ENCODE measurements around the gene ZFHX3.

ZFHX3 gene

DNA sequence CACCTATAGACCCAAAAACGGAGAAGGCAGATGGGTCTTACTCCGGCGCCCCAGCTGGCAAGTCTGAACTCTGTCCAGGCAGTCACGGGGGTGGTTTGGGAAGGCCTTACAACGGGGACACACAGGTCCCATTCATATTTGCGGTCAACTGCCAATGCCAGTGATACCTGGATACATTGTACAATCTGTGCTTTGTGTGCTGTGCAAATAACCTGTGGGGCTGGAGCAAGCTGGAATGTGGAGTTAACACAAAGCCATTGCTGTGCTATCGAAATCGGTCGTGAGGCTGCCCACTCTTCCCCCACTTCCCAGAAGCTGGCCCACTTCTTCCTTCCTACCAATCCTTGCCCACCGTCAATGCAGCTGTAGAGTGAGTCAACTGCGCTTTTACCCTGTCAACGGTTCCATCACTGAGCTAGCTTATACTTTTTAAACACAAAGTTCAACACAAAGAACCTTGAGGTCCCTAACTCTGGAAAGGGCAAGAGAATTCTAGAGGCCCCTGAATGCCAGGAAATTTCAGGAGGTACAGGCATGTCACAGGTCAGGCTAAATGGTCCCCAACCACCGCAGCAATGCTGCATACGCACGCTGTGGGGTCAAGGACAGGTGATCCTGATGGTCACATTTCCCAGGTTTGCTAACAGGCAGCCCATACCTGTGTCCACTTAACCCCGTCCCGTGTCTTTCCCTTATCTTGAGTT is 122.8 kb downstream of the ZFHX3 start:
- no peak for FAIRE-seq

- FAIRE-seq, result no peak
These were observed 123.4 kb downstream of the ZFHX3 start for GRCh38 chr16:72924537-72924926.

DNA sequence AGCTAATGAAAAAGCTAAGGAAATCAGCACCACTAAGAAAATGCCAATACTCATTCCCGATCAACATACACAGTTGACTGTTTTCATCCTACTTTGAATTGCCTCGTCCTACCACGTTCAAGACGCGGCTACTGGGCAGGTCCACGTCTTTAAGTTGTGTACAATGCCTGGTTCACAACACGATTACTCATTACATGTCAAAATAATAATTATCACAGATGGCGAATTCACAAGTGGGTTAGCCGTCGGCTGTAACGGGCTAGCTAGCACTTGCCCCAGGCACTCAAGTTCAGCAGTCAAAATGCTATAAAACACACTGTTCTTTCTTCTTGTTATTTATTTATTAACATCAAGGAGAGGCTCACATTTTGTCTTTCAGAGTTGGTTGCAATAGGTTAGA is 124.2 kb downstream of the ZFHX3 start:
- no peak for FAIRE-seq

DNA sequence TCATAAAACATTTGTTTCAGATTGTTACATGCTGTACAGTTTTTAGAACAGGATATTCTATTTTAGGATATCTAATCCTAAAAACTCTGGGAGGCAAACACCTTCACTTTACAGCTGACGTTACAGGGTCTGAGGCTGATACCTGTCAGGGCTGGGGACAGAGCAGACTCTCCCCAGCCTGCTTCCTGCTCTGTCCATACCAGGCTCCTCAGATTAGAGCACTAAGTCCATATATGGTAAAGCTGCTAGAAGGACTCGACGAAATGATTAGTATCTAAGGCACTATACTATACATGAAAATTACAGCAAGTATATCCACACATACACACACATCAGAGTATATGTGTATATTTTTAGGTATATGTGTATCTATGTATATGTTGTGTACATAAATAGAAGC is 125.2 kb downstream of the ZFHX3 start:
- FAIRE-seq, result no peak

- no peak for FAIRE-seq
These were observed 126.3 kb downstream of the ZFHX3 start for GRCh38 chr16:72921620-72922019.

DNA sequence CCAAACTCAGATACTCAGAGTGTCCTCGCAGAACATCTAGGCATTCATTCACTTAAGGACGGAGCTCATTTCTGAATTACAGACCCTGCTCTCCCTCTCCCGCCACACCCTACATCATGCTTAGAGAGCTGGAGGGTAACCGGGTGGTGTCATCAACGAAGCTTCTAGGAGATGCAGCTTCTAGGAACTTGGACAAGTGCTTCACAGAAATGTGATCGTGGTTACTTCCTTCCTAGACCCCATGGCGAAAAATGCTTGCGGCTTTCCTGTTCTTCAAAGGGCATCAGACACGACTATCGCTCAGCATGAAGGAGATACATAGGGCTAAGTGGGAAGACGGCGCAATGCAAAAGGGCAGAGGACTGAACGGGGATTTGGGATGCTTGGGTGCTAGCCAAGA is 126.8 kb downstream of the ZFHX3 start:
- FAIRE-seq, result no peak

DNA sequence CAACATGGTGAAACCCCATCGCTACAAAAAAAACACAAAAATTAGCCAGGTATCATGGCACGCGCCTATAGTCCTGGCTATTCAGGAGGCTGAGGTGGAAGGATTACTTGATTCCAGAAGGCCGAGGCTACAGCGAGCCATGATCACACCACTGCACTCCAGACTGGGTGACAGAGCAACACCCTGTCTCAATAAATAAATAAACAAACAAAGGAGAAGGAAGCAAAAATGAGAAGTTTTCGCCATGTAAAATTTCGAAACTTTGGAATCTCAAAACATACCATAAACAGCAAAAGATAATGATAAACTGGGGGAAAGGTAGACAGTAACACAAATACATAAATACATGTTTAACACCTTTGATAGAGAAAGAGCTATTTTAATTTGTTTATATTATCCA is 130.9 kb downstream of the ZFHX3 start:
- no peak for FAIRE-seq

- FAIRE-seq, result no peak
These were observed 132.6 kb downstream of the ZFHX3 start for GRCh38 chr16:72915331-72915730.

DNA sequence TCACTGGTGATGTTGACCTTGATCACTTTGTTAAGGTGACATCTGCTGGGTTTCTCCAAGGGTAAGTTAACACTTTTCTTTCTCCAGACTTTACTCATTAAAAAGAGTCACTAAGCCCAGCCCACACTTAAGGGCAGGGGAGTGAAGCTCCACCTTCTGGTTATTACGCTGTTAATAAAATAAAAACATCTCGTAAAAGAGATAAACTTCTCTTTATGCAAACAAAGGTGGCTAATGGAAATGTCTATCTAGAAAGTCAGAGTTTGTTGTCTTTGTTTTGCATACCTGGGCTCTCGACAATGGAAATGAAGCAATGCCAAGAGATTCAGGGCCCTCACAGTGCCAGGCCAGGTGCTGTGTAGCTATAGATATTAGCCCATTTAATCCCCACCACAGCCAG is 134.4 kb downstream of the ZFHX3 start:
- no peak for FAIRE-seq

DNA sequence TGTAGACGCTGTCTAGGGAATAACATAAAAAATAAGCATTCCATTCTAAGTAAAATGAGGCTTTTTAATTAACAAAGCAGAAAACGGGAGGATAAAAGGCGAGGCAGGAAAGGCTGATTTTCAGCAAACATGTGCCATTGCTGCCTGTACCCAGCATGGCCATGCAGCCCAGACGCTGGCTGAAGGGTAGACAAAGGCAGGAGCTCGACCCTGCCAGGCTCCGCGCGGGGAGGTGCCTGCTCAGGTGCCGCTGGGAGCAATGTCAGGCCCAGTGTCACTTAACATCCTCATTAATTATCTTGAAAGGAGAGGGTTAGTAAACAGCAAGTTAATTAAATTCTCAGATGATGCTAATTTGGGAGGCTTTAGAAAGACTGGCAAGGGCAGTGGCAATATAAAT is 136.0 kb downstream of the ZFHX3 start:
- no peak for FAIRE-seq

GRCh38 chr16:72910875-72911274 is 137.1 kb downstream of the ZFHX3 start:
- no peak for FAIRE-seq

DNA sequence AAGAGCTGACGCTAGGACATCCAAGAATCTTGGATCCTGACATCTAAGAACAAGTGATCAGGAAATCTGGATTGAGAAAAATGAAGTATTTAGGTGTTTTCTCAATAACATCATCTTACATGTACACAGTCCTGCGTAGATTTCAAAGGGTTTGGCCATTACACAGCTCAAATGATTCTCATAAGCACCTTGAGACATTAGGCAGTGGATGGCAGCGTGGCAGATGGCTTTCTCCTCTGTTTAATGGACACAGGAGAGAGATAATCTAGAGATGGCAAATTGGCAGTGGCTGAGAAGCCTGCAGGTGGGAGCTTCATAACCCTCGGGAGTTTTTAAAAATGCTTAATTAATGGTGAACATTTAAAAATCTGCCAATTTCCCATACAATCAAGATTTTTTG is 137.5 kb downstream of the ZFHX3 start:
- FAIRE-seq, result no peak

DNA sequence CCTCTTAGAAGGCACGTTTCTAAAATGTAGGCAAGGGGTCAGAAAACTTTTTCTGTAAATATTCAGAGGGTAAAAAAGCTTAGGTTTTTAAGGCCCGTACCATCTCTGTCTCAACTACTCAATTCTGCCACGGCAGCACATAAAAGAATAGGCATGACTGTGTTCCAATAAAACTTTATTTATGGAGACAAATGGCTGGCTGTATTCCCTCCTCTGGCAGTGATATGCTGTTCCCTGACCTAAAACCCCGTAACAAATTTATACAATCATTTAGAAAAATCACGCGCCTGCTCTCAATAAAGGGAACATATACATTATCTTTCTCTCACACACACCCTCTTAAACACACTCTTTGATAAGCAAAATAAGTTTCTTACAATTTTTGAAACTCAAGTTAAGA is 138.7 kb downstream of the ZFHX3 start:
- FAIRE-seq, result no peak

- FAIRE-seq, result no peak
These were observed 139.4 kb downstream of the ZFHX3 start for GRCh38 chr16:72908362-72909167.

DNA sequence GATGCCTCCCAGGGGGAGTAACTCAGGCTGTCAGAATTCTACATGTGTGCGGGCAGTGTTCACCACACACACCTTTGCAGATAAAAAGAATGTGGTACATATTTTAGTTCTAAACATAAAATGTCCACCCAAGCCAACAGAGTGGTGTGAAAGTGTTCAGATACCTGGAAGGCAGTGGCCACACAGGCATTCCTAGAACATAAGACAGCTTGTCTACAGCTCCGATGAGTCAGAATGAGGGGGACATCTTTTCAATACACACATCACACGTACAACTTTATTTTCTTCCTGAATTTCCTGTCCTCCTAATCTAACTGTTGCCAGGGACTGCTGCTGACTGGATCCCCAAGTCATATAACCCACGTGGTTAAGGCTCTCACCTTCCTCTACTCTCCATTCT is 142.3 kb downstream of the ZFHX3 start:
- no peak for FAIRE-seq

DNA sequence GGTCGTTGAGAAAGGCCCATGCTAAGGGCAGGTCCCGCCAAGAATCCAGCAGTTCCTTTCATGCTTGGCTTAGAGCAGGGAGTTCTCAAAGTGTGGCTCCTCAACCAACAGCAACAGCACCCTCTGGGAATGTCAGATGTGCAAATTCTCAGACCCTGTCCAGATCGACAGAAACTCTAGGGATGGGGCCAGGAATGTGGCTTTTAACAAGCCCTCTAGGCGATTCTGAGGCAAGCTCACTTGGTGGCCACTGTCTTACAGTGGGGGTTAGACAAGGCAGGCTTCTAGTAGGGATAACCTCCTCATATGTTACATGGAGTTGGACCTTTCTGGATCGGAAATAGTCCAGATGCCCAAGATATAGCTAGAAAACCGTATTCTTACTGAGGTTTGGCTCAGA is 144.8 kb downstream of the ZFHX3 start:
- no peak for FAIRE-seq

- FAIRE-seq, result no peak
These were observed 145.7 kb downstream of the ZFHX3 start for GRCh38 chr16:72902206-72902605.

- no peak for FAIRE-seq
These were observed 146.8 kb downstream of the ZFHX3 start for GRCh38 chr16:72901000-72901627.

DNA sequence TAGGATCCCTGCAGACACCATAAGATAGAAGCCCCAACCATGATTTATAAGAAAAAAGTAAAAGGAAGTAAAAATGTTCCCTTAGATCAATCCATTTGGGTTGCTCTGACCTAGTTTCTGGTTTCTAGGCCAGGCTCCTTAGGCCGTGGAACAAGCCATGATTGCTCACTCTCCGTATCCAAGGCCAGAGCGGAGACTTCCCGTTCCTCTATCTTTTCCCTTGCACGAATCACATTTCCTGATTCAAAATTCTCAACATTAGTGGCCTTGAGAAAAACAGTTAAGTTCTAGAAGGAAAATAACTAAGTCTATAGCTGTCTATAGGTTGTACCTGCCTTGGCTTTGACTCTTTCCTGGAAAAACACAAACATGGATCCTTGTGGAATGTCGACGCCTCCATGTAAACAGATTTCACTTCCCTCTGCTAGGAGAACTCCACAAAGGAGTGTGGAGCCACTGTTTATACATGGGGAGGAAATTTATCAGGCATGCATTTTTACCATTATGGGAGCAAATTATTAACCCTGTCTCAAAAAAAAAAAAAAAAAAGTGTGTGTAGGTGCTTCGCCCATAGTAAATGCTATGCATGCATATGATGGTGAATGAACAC is 149.6 kb downstream of the ZFHX3 start:
- no peak for FAIRE-seq

DNA sequence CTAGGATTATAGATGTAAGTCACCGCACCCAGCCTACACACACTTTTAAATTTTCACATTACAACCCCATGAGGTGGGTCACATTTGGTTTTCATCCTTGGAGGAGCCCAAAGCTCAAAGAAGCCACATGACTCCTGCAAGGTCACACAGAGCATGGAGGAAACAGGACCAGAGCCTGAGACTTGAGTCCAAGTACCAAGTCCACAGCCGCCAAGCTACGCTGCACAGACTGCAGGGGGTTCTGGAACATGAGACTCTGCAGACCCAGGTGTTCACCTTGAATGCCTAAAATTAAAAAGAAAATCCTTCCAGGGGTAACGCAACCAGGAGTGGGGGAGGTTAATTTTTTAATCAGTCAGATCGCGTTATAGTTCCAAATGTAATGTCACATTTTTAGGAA is 150.2 kb downstream of the ZFHX3 start:
- no peak for FAIRE-seq

DNA sequence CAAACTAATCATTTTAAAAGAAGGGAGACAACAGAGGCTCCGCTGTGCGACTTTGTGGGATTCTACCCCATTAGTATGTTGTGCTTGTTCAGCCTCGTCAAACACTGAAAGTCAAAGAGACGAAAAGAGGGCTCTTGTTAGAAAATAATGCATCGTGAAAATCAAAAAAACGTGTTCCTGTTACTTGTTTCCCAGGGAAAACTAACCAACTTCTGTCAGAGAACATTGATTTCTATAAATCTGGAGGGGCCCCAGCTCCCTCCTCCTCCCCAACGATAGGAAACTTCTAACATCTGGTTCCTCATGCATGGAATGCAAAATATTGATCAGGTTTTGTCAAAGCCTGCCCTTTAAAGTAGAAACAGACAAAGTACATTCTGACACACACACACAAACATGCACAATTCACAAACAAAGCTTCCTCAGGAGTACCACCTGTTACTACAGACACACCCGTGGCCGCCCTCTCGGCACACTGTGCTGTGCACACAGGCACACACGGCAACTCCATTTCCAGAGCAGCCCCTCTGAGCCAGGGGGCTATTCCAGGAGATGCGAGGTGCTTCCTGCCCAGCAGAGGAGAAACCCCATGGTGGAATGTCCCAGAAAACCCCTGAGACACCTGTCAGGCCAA is 151.3 kb downstream of the ZFHX3 start:
- FAIRE-seq, result no peak

GRCh38 chr16:72895951-72896350 is 152.0 kb downstream of the ZFHX3 start:
- FAIRE-seq, result no peak

All from A204.1 (cell line).